ENCODE results near the gene TESK1. TPM values are rescaled to one million over a fixed set of nuclear protein-coding genes. Genes with fewer than 3 reads are reported as not detected.

TESK1 gene
- total RNA-seq, 1 donor from 2014 or later = 6.6 TPM

- DNase-seq (ENCODE audit: low read depth) (no peak), FAIRE-seq (no peak)
- no peak overlapping the region for H3K4me3 ChIP-seq (ENCODE audit: low read depth, low read length)
- no peaks in the 10 kb centered on the region for H3K27me3 ChIP-seq (ENCODE audit: control insufficient read depth, insufficient read depth, low read length)
- peaks cover 1% of the 10 kb centered on the region for H3K36me3 ChIP-seq (ENCODE audit: control insufficient read depth, insufficient read depth, low read length)
- no peak for TF ChIP-seq CTCF (IDR thresholded peaks at IDR 0.05; ENCODE audit: insufficient read depth, low read length, severe bottlenecking)
These were observed 51.3 kb downstream of the TESK1 start for GRCh38 chr9:35656348-35656747.

GRCh38 chr9:35656831-35657545 lies 51.9 kb downstream of the TESK1 start:
- no peak for TF ChIP-seq CTCF (IDR thresholded peaks at IDR 0.05; ENCODE audit: insufficient read depth, low read length, severe bottlenecking)
- peak; percentile 47 for DNase-seq (ENCODE audit: low read depth)
- peaks cover 1% of the 10 kb centered on the region for H3K36me3 ChIP-seq (ENCODE audit: control insufficient read depth, insufficient read depth, low read length)
- no peaks in the 10 kb centered on the region for H3K27me3 ChIP-seq (ENCODE audit: control insufficient read depth, insufficient read depth, low read length)
- H3K4me3 ChIP-seq (ENCODE audit: low read depth, low read length) = peak overlapping the region; percentile 26
- no peak for FAIRE-seq

GRCh38 chr9:35657546-35658136 lies 52.6 kb downstream of the TESK1 start, which contains the start of gene RMRP:
TSS of gene RMRP (minus strand) at chr9:35658019.
- peak; percentile 98 for DNase-seq (ENCODE audit: low read depth)
- Histone ChIP-seq H3K27me3 (ENCODE audit: control insufficient read depth, insufficient read depth, low read length) (no peaks in the 10 kb centered on the region), H3K4me3 (ENCODE audit: low read depth, low read length) (peak within 1 kb of the TSS; percentile 64), H3K36me3 (ENCODE audit: control insufficient read depth, insufficient read depth, low read length) (peaks cover 1% of the 10 kb centered on the region)
- FAIRE-seq = peak; percentile 32
- peak; percentile 29 for TF ChIP-seq CTCF (IDR thresholded peaks at IDR 0.05; ENCODE audit: insufficient read depth, low read length, severe bottlenecking)

- DNase-seq (ENCODE audit: low read depth) (peak; percentile 57), FAIRE-seq (no peak)
- Histone ChIP-seq H3K36me3 (ENCODE audit: control insufficient read depth, insufficient read depth, low read length) (peaks cover 1% of the 10 kb centered on the region), H3K27me3 (ENCODE audit: control insufficient read depth, insufficient read depth, low read length) (no peaks in the 10 kb centered on the region), H3K4me3 (ENCODE audit: low read depth, low read length) (peak within 1 kb of the TSS; percentile 64)
- TF ChIP-seq CTCF (IDR thresholded peaks at IDR 0.05; ENCODE audit: insufficient read depth, low read length, severe bottlenecking) = peak; percentile 83
These were observed 53.3 kb downstream of the TESK1 start, which contains the start of gene CCDC107 for GRCh38 chr9:35658137-35658967. TSS of gene CCDC107 (plus strand) at chr9:35658292. CDS start at chr9:35658380, 88 bp downstream.

- TF ChIP-seq CTCF (IDR thresholded peaks at IDR 0.05; ENCODE audit: insufficient read depth, low read length, severe bottlenecking) = no peak
- H3K27me3 ChIP-seq (ENCODE audit: control insufficient read depth, insufficient read depth, low read length) = no peaks in the 10 kb centered on the region
- peak overlapping the region; percentile 64 for H3K4me3 ChIP-seq (ENCODE audit: low read depth, low read length)
- peaks cover 1% of the 10 kb centered on the region for H3K36me3 ChIP-seq (ENCODE audit: control insufficient read depth, insufficient read depth, low read length)
- peak; percentile 62 for DNase-seq (ENCODE audit: low read depth)
- no peak for FAIRE-seq
These were observed 53.8 kb downstream of the TESK1 start for GRCh38 chr9:35658968-35659220.
